Caki2 (cell line): ENCODE data around the gene TPRA1. TPM values are rescaled to one million over a fixed set of nuclear protein-coding genes. Genes with fewer than 3 reads are reported as not detected.
"Not testable (repeated sequence)": the region's sequence is repeated elsewhere in the genome, so short reads cannot be mapped to it uniquely, and the experiment has no call there.

Source experiments
- DNase-seq: peaks from one replicate; pipeline ENCODE4 v3.0.0-alpha.2; 2015; ENCODE audit warnings: low read depth
- in situ Hi-C: cut with HindIII; loops from 2 replicates; pipeline ENCODE4 v1.10.0; 2016; ENCODE audit warnings: low sequenced_read_pairs, low pct_unique_long_range_greater_than_20kb, mixed read lengths
- total RNA-seq: library from RNA; depleted of rRNA; stranded (reverse); fragments of >200 nt; shearing (Covaris generic); gene quantifications from 2 replicates; pipeline ENCODE4 v1.2.3, GENCODE V29; 2014; ENCODE audit warnings: low replicate concordance; rRNA removed

TPRA1 gene
- total RNA-seq, 1 experiment from 2014 or later: 50.1 TPM

- in situ Hi-C loops: no loop called here
Observed at GRCh38 chr3:127534564-127534963, 56.0 kb downstream of the TPRA1 start.

GRCh38 chr3:127534161-127534451 is 56.4 kb downstream of the TPRA1 start:
- DNase-seq: no peak
- in situ Hi-C loops: no loop called here

More at GRCh38 chr3:127534564-127534963, 56.0 kb downstream of the TPRA1 start:
- no peak for DNase-seq

GRCh38 chr3:127532561-127533203 is 57.9 kb downstream of the TPRA1 start:
- DNase-seq: no peak
- in situ Hi-C loops: no loop called here

- no peak for DNase-seq
- in situ Hi-C loops: no loop called here
Observed at GRCh38 chr3:127531821-127532220, 58.7 kb downstream of the TPRA1 start.

GRCh38 chr3:127530863-127531262 is 59.7 kb downstream of the TPRA1 start:
- DNase-seq, in situ Hi-C loops: not testable (repeated sequence)

- in situ Hi-C loops: no loop called here
- DNase-seq: no peak
Observed at GRCh38 chr3:127529346-127530188, 61.0 kb downstream of the TPRA1 start.

GRCh38 chr3:127525373-127525772 is 65.2 kb downstream of the TPRA1 start:
- in situ Hi-C loops: no loop called here
- DNase-seq: peak; percentile 93

GRCh38 chr3:127524296-127524896 is 66.1 kb downstream of the TPRA1 start:
- DNase-seq: no peak
- in situ Hi-C loops: no loop called here

Other genes starting within 250 kb of the TPRA1 start
- gene MCM2, start 7.7 kb upstream of the TPRA1 start, total RNA-seq: 99.4 and 158 TPM in 2 replicates
- gene PODXL2, start 38.5 kb upstream of the TPRA1 start, total RNA-seq: 62.4 and 79.4 TPM in 2 replicates
- gene ABTB1, start 82.2 kb upstream of the TPRA1 start, total RNA-seq: 16.6 and 23.7 TPM in 2 replicates
- gene MGLL, start 231.8 kb upstream of the TPRA1 start, total RNA-seq: 31.6 and 53.0 TPM in 2 replicates